BLaER1 (cell line): ENCODE results near the gene MAN1A1.

Experiments
- H3K27ac ChIP-seq: shearing (Covaris generic); formaldehyde crosslinking; 2 replicates; pipeline ENCODE4 v1.8.1; 2022
- H3K27me3 ChIP-seq: shearing (Covaris generic); formaldehyde crosslinking; 2 replicates; pipeline ENCODE4 v1.8.1; 2022
- H3K36me3 ChIP-seq: shearing (Covaris generic); formaldehyde crosslinking; 2 replicates; pipeline ENCODE4 v1.8.1; 2022
- H3K4me1 ChIP-seq: shearing (Covaris generic); formaldehyde crosslinking; 2 replicates; pipeline ENCODE4 v1.8.1; 2022
- H3K4me2 ChIP-seq: shearing (Covaris generic); formaldehyde crosslinking; 2 replicates; pipeline ENCODE4 v1.8.1; 2022
- H3K4me3 ChIP-seq: shearing (Covaris generic); formaldehyde crosslinking; 2 replicates; pipeline ENCODE4 v1.8.1; 2022
- H3K9ac ChIP-seq: shearing (Covaris generic); formaldehyde crosslinking; 2 replicates; pipeline ENCODE4 v1.8.1; 2022
- H3K9me3 ChIP-seq: shearing (Covaris generic); formaldehyde crosslinking; 2 replicates; pipeline ENCODE4 v1.8.1; 2022
- H4K20me1 ChIP-seq: shearing (Covaris generic); formaldehyde crosslinking; 2 replicates; pipeline ENCODE4 v1.8.1; 2022
- Cebpa-rat ChIP-seq: shearing (Covaris generic); IDR thresholded peaks from 2 replicates; pipeline ENCODE4 v1.8.1; 2022

Gene MAN1A1

DNA sequence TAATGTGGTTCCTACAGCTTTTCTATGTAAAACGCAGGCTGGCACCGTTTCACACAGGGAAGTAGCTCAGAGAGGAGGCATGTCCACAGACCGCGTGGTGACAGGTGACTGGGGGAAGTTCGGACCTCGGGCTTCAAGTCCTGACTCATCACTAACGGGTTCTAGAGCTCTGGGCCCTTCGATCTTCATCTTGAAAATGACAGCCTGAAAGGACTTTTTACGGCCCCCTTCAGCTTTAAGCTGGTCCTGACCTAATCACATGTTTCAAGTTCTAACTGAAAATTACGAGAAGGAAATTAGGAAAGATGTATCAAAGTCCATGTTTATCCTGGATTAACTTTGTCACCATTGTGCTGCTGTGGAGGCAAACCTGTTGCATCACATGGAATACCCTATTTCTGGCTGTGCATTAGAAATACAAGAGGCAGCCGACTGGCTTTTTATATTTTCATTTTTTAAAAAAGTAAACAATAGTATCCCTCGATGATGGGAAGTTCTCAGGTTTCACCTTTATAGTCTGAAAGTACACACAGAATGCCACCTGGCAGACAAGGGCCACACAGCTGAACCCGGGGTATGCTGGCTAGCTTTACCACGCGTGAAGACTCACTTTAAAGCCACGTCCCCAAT, 2.0 kb downstream of the MAN1A1 start:
- no peak for TF ChIP-seq Cebpa-rat
- Histone ChIP-seq H4K20me1 (peaks cover 63% of the 10 kb centered on the region), H3K4me1 (peaks cover 30% of the 10 kb centered on the region), H3K9ac (no peak overlapping the region), H3K36me3 (no peaks in the 10 kb centered on the region), H3K4me3 (peak overlapping the region; percentile 82), H3K27ac (no peak overlapping the region), H3K4me2 (peak overlapping the region; percentile 99), H3K9me3 (no peaks in the 10 kb centered on the region), H3K27me3 (peaks cover 62% of the 10 kb centered on the region)

GRCh38 chr6:119346936-119347335, 2.6 kb downstream of the MAN1A1 start:
- Histone ChIP-seq H4K20me1 (peaks cover 64% of the 10 kb centered on the region), H3K9ac (no peak overlapping the region), H3K4me2 (peak overlapping the region; percentile 99), H3K36me3 (no peaks in the 10 kb centered on the region), H3K27me3 (peaks cover 59% of the 10 kb centered on the region), H3K9me3 (no peaks in the 10 kb centered on the region), H3K4me3 (peak overlapping the region; percentile 82), H3K4me1 (peaks cover 30% of the 10 kb centered on the region), H3K27ac (no peak overlapping the region)
- TF ChIP-seq Cebpa-rat: no peak

GRCh38 chr6:119346450-119346849, 3.1 kb downstream of the MAN1A1 start:
- peaks cover 60% of the 10 kb centered on the region for H4K20me1 ChIP-seq
- no peak overlapping the region for H3K9ac ChIP-seq
- no peaks in the 10 kb centered on the region for H3K36me3 ChIP-seq
- no peak overlapping the region for H3K27ac ChIP-seq
- H3K4me2 ChIP-seq: peak overlapping the region; percentile 99; the same call in 1 of the 2 replicates
- TF ChIP-seq Cebpa-rat: no peak
- H3K27me3 ChIP-seq: peaks cover 55% of the 10 kb centered on the region
- H3K9me3 ChIP-seq: no peaks in the 10 kb centered on the region
- no peak overlapping the region for H3K4me3 ChIP-seq
- peaks cover 30% of the 10 kb centered on the region for H3K4me1 ChIP-seq

DNA sequence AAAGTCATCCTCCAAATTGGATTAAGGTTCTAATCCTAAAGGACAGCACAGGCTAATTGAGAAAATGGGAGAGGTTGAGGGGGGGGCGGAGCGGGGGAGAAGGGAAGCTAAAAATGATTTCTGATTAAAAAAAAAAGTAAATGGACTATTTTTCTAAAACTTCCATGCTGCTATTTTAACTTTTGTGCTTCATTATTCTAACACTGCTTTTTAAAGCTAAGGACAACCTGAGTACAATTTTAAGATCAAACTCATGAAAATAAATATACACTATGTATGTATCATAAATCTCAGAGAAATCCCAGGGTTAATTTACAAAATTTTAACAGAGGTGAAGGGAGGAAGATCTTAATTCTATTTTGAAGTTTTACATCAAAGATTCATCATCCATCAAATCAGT, 4.4 kb downstream of the MAN1A1 start:
- Histone ChIP-seq H3K9me3 (no peaks in the 10 kb centered on the region), H3K4me1 (peaks cover 25% of the 10 kb centered on the region), H3K4me2 (no peak overlapping the region), H3K9ac (no peak overlapping the region), H3K4me3 (no peak overlapping the region), H3K27me3 (peaks cover 44% of the 10 kb centered on the region), H4K20me1 (peaks cover 72% of the 10 kb centered on the region), H3K27ac (no peak overlapping the region), H3K36me3 (no peaks in the 10 kb centered on the region)
- no peak for TF ChIP-seq Cebpa-rat

DNA sequence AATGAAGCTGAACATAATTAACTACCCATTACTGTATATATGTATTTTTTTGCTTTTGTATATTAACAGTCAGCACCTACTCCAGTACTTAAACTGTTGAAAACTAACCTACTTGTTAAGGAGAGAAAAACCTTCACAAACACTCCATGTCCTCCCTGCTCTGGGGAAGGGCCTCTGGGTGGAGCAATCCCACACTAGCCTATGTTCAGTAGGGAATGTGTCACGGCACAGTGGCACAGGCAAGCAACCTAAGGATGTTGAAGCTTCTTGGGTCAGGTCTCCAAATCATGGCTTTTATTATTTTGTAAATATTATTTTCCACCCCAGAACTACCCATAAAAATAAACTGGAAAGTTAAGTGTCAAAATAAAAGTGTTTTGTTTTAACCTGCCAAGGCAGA, 5.3 kb downstream of the MAN1A1 start:
- Histone ChIP-seq H3K36me3 (no peaks in the 10 kb centered on the region), H3K4me1 (peaks cover 25% of the 10 kb centered on the region), H3K27me3 (peaks cover 38% of the 10 kb centered on the region), H4K20me1 (peaks cover 78% of the 10 kb centered on the region), H3K4me3 (no peak overlapping the region), H3K27ac (no peak overlapping the region), H3K9me3 (no peaks in the 10 kb centered on the region), H3K9ac (no peak overlapping the region), H3K4me2 (no peak overlapping the region)
- no peak for TF ChIP-seq Cebpa-rat

- no peak for TF ChIP-seq Cebpa-rat
- H4K20me1 ChIP-seq: peaks cover 72% of the 10 kb centered on the region
- peaks cover 31% of the 10 kb centered on the region for H3K27me3 ChIP-seq
- no peaks in the 10 kb centered on the region for H3K36me3 ChIP-seq
- no peak overlapping the region for H3K4me3 ChIP-seq
- H3K9ac ChIP-seq: no peak overlapping the region
- no peak overlapping the region for H3K4me2 ChIP-seq
- H3K4me1 ChIP-seq: peaks cover 20% of the 10 kb centered on the region
- H3K9me3 ChIP-seq: no peaks in the 10 kb centered on the region
- H3K27ac ChIP-seq: no peak overlapping the region
Measured at GRCh38 chr6:119343573-119344146, 5.9 kb downstream of the MAN1A1 start.

DNA sequence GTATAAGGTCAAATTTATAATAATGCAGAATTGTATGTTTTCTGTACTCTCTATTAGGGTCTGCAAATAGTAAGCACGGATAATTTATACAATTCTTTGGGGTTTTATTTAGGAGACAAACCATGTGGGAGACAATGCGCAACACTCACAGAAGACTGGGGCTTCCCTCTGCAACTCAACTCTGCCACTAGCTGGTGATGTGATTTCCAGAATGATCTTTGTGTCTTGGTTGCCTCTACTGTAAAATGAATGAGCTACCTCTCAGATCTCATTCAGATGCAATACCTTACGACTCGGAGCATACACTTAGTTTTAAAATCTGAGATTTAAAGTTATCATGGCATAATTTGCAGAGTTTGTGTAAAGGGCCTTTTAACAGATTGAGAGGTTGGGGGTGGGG, 6.4 kb downstream of the MAN1A1 start:
- H3K36me3 ChIP-seq: no peaks in the 10 kb centered on the region
- H3K27me3 ChIP-seq: peaks cover 26% of the 10 kb centered on the region
- H3K9ac ChIP-seq: no peak overlapping the region
- no peak overlapping the region for H3K4me3 ChIP-seq
- H3K4me2 ChIP-seq: no peak overlapping the region
- peaks cover 15% of the 10 kb centered on the region for H3K4me1 ChIP-seq
- peaks cover 67% of the 10 kb centered on the region for H4K20me1 ChIP-seq
- H3K9me3 ChIP-seq: no peaks in the 10 kb centered on the region
- no peak for TF ChIP-seq Cebpa-rat
- no peak overlapping the region for H3K27ac ChIP-seq

DNA sequence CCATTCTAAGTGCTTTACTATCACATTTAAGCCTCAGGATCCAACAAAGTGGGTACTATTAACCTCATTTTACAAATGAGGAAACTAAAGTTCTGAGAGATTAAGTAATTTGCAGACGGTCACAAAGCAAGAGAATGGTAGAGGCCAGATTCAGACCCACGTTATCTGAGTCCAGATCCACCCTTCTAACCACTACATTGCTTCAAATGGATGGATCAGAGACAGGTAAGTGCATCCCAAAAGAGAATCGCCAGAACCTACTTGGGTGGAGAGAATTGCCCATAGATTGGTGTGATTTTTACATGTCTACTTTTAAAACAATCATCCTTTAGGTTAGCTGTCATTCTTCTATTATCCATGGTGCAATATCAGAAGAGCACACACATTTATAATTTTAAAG, 7.1 kb downstream of the MAN1A1 start:
- H3K36me3 ChIP-seq: no peaks in the 10 kb centered on the region

DNA sequence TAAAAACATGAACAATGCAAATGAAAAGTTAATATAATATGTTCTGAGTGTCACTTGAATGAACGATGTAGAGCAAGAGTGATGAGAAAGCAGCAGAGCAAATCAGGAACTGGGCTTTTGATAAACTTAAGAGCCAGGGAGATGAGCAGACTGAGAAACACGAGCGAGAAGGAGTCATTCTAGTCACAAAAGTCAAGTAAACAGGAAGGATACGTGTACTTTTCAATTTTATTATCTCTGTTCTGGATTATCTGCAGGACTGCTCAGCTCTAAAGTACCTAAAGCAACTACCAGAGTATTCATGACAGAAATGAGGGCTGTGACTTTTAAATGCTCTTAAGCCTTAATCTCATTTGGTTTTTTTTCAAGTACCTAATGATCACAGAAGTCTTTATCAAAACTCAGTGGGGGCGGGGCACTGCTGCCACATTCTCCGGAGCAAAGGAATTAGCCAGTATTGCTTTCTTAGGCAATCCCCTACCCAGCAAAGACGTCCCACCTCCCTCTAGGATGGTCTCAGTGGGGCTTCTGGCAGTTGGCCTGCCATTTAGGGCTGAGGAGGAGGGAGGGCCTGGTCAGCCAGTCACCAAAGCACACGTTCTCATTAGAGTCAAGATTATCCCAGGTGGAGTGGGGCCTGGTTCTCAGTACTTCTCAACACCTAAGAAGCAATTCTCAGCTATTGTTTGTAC, 8.6 kb downstream of the MAN1A1 start:
- H3K4me3 ChIP-seq: no peak overlapping the region
- no peaks in the 10 kb centered on the region for H3K9me3 ChIP-seq
- peaks cover 4% of the 10 kb centered on the region for H3K27me3 ChIP-seq
- no peak overlapping the region for H3K9ac ChIP-seq
- no peaks in the 10 kb centered on the region for H3K36me3 ChIP-seq
- no peak overlapping the region for H3K4me2 ChIP-seq
- H4K20me1 ChIP-seq: peaks cover 45% of the 10 kb centered on the region; the same call in 1 of the 2 replicates
- no peak for TF ChIP-seq Cebpa-rat
- no peak overlapping the region for H3K27ac ChIP-seq
- no peaks in the 10 kb centered on the region for H3K4me1 ChIP-seq

More for the DNA sequence above, 7.1 kb downstream of the MAN1A1 start:
- H3K4me2 ChIP-seq: no peak overlapping the region
- H3K27ac ChIP-seq: no peak overlapping the region
- no peaks in the 10 kb centered on the region for H3K9me3 ChIP-seq
- H4K20me1 ChIP-seq: peaks cover 59% of the 10 kb centered on the region
- peaks cover 7% of the 10 kb centered on the region; the same call in 1 of the 2 replicates for H3K4me1 ChIP-seq
- no peak overlapping the region for H3K9ac ChIP-seq
- H3K27me3 ChIP-seq: peaks cover 19% of the 10 kb centered on the region
- TF ChIP-seq Cebpa-rat: no peak
- H3K4me3 ChIP-seq: no peak overlapping the region

DNA sequence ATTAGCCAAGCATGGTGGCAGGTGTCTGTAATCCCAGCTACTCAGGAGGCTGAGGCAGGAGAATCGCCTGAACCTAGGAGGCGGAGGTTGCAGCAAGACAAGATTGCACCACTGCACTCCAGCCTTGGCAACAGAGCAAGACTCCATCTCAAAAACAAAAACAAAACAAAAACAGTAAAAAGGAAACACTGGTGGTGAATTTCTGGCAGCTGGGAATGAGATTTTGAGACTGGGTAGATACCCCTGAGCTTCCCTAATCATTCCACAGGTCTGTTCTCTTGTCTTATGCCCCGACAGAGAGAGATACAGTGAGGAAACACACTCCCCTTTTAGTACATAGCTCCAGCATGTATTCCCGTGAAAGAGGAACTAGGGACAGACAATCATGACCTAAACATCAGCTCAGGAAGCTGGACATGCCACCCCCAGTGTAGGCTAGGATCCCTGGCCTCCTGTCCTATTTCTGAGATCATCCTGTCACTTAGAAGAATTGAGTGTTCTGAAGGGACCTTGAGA, 9.6 kb downstream of the MAN1A1 start:
- Histone ChIP-seq H3K9ac (no peak overlapping the region), H3K4me2 (no peak overlapping the region), H3K27ac (no peak overlapping the region)

More for the DNA sequence above, 9.6 kb downstream of the MAN1A1 start:
- peaks cover 35% of the 10 kb centered on the region; the same call in 1 of the 2 replicates for H4K20me1 ChIP-seq
- H3K4me3 ChIP-seq: no peak overlapping the region
- no peaks in the 10 kb centered on the region for H3K9me3 ChIP-seq
- TF ChIP-seq Cebpa-rat: no peak
- no peaks in the 10 kb centered on the region for H3K27me3 ChIP-seq
- no peaks in the 10 kb centered on the region for H3K4me1 ChIP-seq
- H3K36me3 ChIP-seq: no peaks in the 10 kb centered on the region
